ENCODE results near the gene RFPL3.
"Not testable (repeated sequence)": the region's sequence is repeated elsewhere in the genome, so short reads cannot be mapped to it uniquely, and the experiment has no call there.

The RFPL3 gene

DNA sequence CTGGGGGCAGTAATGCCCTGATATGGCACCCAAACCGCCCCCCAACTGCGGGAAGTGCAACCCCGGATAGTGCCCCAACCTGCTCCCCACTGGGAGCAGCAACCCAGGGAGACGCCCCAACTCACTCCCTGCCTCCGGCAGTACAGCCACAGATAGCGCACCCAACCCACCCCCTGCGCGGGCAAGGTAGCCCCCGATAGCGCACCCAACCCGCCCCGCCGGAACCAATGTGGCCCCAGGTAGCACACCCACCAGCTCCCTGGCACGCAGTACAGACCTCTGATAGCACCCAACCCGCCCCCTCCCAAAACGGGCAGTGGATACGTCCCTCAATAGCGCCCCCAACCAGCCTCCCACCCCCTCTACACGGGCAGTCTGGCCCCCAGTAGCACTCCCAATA, 3.8 kb upstream of the RFPL3 start:
- DNase-seq (ENCODE audit: low read depth), result no peak

DNA sequence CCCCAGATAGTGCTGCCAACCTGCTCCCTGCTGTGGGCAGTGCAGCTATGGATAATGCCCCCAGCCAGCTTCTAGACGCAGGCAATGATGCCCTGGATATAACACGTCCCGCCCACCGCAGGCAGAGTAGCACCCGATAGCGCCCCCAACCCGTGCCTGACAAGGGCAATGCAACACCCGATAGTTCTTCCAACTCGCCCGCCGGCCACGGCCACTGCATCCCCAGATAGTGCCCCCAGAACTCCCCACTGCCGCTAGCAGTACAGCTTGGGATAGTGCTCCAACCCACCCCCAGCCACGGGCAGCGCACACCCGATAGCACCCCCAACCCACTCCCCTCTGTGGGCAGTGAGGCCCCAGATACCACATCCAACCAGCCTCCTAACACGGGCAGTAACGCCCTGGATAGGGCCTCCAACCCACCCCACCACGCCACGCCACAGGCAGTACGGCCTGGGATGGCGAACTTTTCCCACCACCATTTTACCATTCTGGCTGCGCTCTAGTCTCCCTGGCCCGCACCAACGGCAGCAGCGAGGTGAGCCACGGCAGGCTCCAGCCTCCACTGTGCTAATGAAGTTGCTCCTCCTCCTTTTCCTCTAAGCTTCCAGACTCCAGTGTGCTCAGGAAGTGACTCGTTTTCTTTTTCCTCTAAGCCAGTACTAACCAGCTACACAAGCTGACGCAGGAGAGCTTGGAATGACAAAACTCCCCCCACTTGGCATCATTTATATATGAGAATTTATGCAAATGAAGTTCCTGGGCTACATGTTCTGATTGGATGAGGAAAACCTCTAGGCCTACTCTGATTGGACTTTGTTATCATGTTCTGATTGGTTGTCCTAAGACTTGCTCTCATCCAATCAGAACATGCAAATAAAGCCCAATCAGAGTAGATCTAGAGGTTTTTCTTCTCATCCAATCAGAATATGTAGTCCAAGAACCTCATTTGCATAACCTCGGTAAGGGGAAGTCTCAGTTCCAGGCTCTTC, 3.0 kb upstream of the RFPL3 start:
- DNase-seq (ENCODE audit: low read depth), result no peak

DNA sequence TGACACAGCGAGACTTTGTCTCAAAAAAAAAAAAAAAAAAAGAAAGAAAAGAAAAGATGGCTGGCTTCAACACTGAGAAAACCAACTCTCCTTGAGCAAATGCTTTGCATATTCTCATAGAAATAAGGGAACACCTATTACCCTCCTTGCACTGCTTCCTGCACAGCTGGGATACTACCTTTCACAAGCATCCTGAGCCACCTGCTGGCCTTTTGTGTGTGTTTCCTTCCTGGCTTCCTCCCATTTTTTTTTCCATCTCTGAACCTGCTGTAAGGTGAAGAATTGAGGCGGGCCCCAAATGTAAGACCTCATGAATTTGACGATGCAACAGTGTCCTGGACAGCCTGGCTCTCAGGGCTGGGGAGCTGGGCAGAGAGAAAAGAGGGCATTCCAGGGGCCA, 1.9 kb upstream of the RFPL3 start:
- no peak for DNase-seq (ENCODE audit: low read depth)

DNA sequence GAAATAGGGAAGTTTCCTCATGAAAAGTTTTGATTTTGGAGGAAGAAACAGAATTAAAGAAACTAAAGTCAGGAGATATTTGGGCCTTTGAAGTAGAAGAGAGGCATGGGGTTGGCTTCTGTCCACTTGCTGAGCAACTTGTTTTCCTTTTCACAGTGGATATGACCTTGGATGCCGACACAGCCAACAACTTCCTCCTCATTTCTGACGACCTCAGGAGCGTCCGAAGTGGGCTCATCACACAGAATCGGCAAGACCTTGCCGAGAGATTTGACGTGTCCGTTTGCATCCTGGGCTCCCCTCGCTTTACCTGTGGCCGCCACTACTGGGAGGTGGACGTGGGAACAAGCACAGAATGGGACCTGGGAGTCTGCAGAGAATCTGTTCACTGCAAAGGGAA, 2.4 kb downstream of the RFPL3 start:
- not testable (repeated sequence) for DNase-seq (ENCODE audit: low read depth)

DNA sequence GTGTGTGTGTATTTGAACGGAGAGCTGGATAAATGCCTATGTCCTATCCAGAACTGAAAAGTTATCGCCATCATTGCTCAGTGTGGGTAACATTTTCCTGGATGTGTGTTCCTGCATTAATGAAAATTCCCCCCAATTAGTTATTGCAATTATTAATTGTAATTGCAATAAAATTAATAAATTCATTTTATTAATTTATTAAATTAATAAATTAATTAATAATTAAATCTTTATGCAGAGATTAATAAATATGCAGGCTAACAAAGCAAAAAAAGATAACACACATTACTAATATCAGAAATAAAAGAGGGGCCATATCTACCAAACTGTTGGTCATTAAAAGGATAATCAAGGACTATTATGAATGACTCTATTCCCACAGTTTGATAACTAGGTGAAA, 3.6 kb downstream of the RFPL3 start:
- DNase-seq (ENCODE audit: low read depth), result no peak

DNA sequence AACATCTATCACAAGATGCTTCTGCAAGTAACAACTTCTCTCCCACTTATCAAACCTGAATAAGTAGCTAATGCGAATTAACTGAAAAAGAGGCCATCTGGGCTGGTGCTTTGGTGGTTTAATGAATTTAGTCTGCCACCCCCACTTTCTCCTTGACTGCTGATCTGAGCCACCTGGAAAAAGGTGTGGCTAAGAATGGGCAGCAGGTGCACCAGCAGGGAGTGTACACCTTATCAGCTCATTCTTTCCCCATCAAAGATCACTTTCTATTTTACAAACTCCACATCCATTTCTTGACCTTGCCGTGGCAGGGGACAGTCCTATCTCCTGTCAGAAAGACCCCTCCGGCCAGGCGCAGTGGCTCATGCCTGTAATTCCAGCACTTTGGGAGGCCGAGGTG, 6.5 kb downstream of the RFPL3 start:
- DNase-seq (ENCODE audit: low read depth), result no peak

DNA sequence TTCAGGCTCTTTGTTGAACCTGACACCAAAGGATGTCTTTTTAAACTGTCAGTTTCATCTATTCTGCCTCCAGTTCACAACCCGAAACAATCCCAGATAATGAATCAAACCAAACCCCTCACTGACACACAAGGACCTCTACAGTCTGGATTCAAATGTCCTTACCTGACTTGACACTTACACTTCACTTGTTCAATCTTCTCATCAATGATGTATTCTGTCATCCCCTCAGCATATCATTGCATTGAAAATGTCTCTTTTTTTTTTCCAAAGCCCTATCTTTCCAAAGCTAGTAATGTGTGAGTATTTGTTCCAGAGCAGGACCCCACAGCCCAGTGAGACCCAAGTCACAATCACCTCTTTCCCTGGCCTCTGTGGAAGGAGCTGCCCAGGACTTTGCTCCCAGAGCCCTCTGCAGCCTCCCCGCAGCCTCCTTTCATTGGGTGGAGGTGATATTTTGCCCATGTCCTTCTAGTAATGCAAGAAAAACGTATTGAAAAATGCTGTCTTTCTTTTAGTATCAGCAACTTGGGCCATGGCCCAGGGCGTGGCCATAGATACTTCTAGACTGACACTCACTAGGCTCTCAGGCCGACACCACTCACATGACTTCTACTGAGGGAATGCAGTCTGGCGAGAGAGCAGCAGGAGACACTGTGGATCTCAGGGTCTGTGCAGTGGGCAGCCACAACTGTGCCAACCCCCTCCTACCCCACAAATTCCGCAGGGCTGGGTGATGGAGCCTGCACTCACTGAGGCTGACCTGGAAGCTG, 18.2 kb downstream of the RFPL3 start:
- no peak for DNase-seq (ENCODE audit: low read depth)

DNA sequence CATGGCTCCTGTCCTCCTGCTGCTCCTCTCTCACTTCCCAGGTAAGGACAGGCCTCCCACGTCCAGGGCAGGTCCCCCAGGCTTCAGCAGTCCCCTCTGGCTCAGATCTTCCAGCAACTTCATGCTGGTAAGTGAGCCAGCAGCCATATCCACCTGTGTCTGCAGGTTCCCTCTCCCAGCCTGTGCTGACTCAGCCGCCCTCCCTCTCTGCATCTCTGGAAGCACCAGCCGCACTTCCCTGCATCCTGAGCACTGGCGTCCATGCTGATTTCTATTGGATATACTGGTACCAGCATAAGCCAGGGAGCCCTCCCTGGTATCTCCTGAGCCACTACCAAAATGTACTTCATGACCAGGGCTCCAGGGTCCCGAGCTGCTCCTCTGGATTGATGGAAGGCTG, 19.0 kb downstream of the RFPL3 start:
- no peak for DNase-seq (ENCODE audit: low read depth)

DNA sequence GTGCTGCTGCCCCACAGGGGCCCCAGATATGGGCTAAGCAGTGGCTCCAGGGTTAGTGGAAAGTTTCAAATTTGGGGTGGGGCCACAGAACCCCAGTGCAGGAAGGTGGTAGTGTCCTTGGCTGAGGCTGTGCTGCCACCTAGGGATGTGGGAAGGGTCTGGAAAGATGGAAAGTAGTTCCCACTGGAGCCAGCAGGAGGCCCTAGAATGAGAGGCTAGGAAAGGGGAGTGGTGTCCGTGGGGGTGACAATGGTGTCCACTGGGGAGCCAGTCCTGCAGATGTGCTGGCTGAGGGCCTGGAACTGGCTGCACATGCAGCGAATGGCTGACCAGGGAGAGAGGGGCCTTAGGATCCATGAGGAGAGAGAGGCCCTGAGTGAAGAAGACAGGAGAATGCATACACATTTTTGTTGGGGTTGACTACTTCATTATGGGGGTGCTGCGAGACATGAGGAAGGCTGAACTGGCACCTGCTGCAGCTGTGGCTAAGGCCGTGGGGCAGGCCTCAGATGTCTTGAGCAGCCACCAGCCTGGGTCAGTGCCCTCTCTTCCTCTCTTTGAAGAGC, 21.1 kb downstream of the RFPL3 start:
- DNase-seq (ENCODE audit: low read depth), result no peak

DNA sequence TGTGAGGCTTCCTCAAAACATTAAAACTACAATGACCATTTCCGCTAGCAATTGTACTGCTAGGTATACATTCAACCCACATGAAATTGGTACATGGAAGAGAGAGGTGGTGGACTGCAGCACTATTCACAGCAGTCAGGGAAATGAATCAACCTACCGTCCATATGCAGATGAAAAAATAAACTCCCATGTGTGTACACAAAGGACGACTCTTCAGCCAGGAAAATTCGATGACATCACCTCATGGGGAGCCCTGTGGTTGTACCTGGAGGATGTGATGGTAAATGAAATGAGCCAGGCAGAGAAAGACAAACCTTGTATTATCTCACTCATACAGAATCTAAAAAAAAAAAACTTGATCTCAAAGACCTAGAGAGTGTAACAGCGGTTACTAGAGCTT, 23.3 kb downstream of the RFPL3 start:
- no peak for DNase-seq (ENCODE audit: low read depth)

DNA sequence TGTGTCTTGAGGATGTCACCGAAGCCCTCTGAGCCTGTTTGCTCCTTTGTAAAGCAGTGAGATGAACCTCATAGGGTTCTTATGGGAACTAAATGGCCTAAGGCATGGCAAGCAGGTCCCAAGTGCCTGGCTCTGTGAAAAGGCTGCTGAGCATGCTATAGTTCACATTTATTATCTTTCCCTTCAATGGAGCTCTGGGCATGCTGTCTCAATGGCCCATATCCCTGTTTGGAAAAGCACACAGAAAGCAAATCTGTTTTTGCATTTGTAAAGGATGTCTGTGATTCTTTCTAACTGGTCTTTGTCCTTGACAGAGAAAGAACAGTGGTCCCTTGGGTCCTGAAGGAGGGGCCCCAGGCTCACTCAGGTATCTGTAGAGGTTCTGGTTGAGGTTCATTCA, 28.0 kb downstream of the RFPL3 start:
- no peak for DNase-seq (ENCODE audit: low read depth)

DNA sequence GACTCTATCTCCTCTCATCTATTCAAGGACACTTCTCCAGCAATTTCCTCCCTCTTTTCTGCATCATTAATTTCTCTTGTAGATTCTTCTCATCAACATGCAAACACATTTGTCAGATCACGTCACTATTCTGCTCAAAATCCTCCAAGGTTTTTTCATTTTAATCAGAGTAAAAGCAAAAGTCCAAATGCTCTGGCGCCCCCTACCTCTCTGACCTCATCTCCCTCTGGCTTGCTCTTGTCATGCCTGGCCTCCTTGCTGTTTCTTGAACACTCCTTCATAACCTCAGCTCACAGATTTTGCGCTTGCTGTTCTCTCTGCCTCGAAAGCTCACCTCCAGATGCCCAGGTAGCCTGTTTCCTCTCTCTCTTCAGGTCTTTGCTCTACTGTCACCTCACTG, 32.0 kb downstream of the RFPL3 start:
- no peak for DNase-seq (ENCODE audit: low read depth)

DNA sequence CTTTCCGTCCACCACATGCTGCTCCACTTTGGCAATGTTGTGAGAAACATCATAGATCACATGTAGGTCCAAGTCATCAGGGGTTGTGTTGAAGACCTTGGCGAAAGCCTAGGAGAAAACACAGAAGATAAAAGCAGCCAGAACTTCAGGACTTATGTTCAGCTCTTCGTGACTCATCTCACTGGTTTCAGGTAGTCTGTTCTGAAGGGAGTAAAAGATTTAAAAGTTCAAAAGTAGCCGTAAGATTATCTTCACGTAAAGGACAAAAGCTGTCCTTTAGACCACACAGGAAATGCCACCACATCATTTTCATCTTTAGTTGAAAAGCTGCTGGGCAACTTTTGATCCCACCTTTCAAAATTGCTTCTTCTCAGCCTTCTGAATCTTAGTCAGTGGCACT, 37.4 kb downstream of the RFPL3 start:
- DNase-seq (ENCODE audit: low read depth), result no peak

DNA sequence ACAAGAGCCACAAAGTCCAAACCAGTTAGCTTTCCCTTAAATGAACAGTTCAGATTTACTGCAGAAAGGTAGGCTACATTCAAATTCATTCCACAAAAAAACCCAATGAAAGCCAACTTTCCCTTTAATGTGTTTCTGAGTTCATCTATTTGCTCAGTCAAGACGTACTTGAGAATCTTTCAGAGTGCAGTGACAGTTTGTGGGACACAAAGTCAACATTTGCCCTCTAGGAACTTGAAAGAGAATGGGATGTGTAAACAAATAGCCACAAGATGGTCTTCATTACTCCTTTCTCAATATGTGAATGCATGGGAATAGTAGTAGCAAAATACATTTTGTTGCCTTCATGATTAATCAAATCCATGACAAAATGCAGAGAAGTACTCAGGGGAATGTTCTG, 38.6 kb downstream of the RFPL3 start:
- DNase-seq (ENCODE audit: low read depth), result no peak

DNA sequence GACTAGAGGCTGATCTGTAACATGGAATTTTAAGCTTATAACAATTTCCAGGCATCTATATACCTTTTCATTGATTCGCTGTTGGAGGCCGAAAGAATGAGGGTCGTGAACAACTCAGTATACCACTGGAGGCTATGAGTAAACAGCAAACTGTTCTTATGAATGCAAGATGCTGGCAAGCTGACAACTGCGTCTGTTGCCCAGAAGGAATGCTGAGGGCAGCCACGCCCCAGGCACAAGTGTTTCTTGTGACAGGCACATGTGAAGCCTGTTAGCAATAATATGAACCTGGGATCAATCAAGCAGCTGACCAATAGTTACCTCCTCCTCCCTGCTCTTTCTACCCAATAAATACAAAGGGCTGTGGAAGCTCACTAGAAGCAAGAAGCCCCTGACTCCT, 39.1 kb downstream of the RFPL3 start:
- DNase-seq (ENCODE audit: low read depth), result no peak

DNA sequence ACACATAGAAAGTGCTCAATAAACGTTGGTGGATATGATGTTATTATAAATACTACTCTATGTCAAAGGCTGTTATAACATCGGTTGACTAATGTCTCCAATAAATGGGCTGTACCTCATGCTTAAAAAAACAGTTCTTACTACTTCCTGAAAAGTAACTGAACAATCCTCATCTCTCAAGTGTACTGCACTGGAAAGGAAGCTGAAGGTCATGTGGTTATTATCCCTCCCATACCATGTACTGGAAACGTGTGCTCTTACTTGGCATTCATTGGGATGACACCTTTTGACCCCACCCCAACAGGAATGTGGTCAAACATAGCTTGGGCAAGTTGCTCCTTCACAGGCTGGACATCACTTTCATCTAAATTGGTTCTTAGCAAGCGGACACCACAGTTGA, 43.8 kb downstream of the RFPL3 start:
- no peak for DNase-seq (ENCODE audit: low read depth)

DNA sequence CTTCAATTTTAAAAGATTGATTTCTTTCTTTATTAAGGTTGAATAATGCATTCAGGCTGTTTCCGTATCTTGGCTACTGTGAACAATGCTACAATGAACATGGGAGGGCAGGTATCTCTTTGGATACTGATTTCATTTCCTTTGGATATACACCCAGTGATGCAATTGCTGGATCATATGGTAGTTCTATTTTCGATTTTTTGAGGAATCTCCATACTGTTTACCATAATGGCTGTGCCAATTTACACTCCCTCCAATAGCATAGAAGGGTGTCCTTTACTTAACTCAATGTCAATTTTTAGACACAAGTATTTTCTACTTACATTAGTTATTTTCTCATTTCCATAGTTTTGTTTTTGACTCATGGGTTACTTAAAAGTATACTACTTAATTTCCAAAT, 46.4 kb downstream of the RFPL3 start:
- no peak for DNase-seq (ENCODE audit: low read depth)

DNA sequence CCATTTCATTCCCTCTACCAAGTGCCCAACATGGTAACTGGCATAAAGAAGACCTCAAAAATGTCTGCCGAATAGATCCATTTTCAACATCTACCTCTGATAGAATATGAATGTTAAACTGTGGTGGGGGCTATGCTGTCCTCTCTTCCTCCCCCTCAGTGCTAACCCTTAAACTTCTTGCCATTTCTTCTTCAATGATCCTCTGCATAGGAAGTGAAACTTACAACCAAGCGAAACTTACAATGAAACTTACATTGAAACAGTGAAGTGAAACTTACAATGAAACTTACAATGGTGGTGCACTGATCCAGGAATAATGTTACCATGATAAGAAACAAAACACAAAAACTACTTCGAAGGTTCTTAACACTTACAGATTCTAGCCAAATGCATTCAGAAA, 49.6 kb downstream of the RFPL3 start:
- DNase-seq (ENCODE audit: low read depth), result no peak

DNA sequence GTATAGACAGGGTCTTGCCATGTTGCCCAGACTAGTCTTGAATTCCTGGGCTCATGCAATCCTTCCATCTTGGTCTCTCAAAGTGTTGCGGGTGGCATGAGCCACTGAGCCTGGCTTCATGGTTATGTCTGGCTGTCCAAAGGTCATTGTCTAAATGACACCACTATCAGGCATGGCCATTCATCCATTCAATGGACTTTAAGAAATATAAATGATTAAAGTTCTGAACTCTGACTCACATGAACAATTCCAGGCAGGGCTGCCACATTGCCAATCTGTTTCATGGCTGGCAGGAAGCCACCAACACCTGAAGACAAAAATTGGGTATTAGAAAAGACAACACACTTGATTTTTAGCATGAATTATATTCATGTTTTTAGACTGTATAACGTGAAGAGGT, 50.3 kb downstream of the RFPL3 start:
- no peak for DNase-seq (ENCODE audit: low read depth)

DNA sequence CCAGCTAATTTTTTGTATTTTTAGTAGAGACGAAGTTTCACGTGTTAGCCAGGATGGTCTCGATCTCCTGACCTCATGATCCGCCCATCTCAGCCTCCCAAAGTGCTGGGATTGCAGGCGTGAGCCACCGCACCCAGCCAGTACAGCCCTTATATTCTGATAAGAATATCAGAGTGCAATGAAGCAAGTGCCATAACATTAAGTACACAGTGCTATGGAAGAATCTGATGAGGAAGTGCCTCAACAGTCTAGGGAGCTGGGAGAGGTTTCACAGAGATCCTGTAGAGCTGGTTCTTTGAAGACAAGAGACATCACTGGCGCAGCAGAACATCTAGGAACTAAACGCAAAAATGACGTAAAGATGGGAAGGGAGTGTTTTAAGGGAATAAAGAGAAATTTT, 52.3 kb downstream of the RFPL3 start:
- DNase-seq (ENCODE audit: low read depth), result no peak

DNA sequence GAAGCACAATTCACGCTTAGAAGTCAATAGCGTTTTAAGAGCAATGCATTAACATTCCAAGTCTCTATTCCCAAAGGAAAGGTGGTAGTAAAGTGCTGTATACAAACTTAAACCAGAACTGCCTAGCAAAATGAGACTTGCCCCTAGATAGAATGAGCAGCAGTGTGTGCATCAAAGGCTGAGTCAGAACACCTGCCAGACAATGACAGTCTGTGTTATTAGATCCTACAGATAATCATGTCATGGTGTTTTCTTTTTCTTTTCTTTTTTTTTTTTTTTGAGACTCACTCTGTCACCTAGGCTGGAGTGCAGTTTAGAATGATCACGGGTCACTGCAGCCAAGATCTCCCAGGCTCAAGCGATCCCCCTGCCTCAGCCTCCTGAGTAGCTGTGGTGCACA, 52.8 kb downstream of the RFPL3 start:
- no peak for DNase-seq (ENCODE audit: low read depth)

Data from activated T-cell treated with anti-CD3 and anti-CD28 coated beads for 24 hours (primary cell).